Neural cell (in vitro differentiated cells): ENCODE results near the gene INPP5A. TPM values are rescaled to one million over a fixed set of nuclear protein-coding genes. Genes with fewer than 3 reads are reported as not detected.

Experiments
- H2AFZ ChIP-seq: fragments of 200-600, 300-800 bp; sonication (generic), shearing (Covaris generic); 2 replicates; pipeline ENCODE4 v1.6.0; 2014; ENCODE audit warnings: low read depth, mild to moderate bottlenecking, antibody characterized with exemption, low read length, moderate library complexity
- H3F3A ChIP-seq: fragments of 200-600 bp; shearing (Covaris generic); 2 replicates; pipeline ENCODE4 v1.6.1; 2016; ENCODE audit warnings: mild to moderate bottlenecking, moderate library complexity, mixed read lengths, antibody characterized with exemption, low read length; ENCODE audit not compliant: insufficient read depth, poor library complexity, severe bottlenecking
- H3K27ac ChIP-seq: fragments of 200-600, 300-800 bp; sonication (generic), shearing (Covaris generic); 2 replicates; pipeline ENCODE4 v1.5.1; 2014; ENCODE audit warnings: mild to moderate bottlenecking, low read length, moderate library complexity
- H3K27me3 ChIP-seq: fragments of 300-800, 200-600 bp; sonication (generic), shearing (Covaris generic); 2 replicates; pipeline ENCODE4 v1.6.0; 2014; ENCODE audit warnings: mild to moderate bottlenecking, low read depth, low read length, moderate library complexity; ENCODE audit not compliant: insufficient read depth
- H3K36me3 ChIP-seq: fragments of 300-800, 200-600 bp; sonication (generic), shearing (Covaris generic); 2 replicates; pipeline ENCODE4 v1.5.1; 2014; ENCODE audit warnings: mild to moderate bottlenecking, antibody characterized with exemption, low read length, moderate library complexity; ENCODE audit not compliant: insufficient read depth
- H3K4me2 ChIP-seq: fragments of 300-800, 200-600 bp; sonication (generic), shearing (Covaris generic); 2 replicates; pipeline ENCODE4 v1.6.0; 2014; ENCODE audit warnings: mild to moderate bottlenecking, low read length
- H3K4me3 ChIP-seq: fragments of 300-800, 200-600 bp; sonication (generic), shearing (Covaris generic); 2 replicates; pipeline ENCODE4 v1.5.1; 2014; ENCODE audit warnings: mild to moderate bottlenecking, low read length, moderate library complexity
- H3K79me2 ChIP-seq: fragments of 200-600 bp; shearing (Covaris generic); replicated peaks from 2 replicates; pipeline ENCODE4 v1.6.0; 2014; ENCODE audit warnings: mild to moderate bottlenecking, low read length, moderate library complexity; ENCODE audit not compliant: insufficient read depth
- H3K9ac ChIP-seq: fragments of 300-800, 200-600 bp; sonication (generic), shearing (Covaris generic); 2 replicates; pipeline ENCODE4 v1.6.1; 2016; ENCODE audit warnings: mild to moderate bottlenecking, low read length, mixed read lengths
- H3K9me2 ChIP-seq: fragments of 200-600 bp; shearing (Covaris generic); 2 replicates; pipeline ENCODE4 v1.6.1; 2016; ENCODE audit warnings: mild to moderate bottlenecking, low read length, mixed read lengths; ENCODE audit not compliant: insufficient read depth
- H3K9me3 ChIP-seq: fragments of 200-600, 300-800 bp; sonication (generic), shearing (Covaris generic); 2 replicates; pipeline ENCODE4 v1.6.1; 2016; ENCODE audit warnings: mild to moderate bottlenecking, mixed run types, low read length, moderate library complexity, mixed read lengths
- H4K20me1 ChIP-seq: fragments of 200-600 bp; shearing (Covaris generic); 2 replicates; pipeline ENCODE4 v1.6.1; 2016; ENCODE audit warnings: mild to moderate bottlenecking, mixed run types; ENCODE audit not compliant: insufficient read depth
- EP300 ChIP-seq: fragments of 450-650 bp; conservative IDR thresholded peaks from 2 replicates; pipeline ENCODE4 v1.6.1; 2014; ENCODE audit warnings: antibody characterized with exemption, mild to moderate bottlenecking, moderate library complexity; ENCODE audit not compliant: poor library complexity, severe bottlenecking
- EZH2 ChIP-seq: fragments of 200-600, 300-800 bp; shearing (Covaris generic), sonication (generic); IDR thresholded peaks from 2 replicates; pipeline ENCODE4 v1.6.1; 2014; ENCODE audit warnings: antibody characterized with exemption, low read length, borderline replicate concordance, mild to moderate bottlenecking; ENCODE audit not compliant: insufficient read depth, poor library complexity, severe bottlenecking
- MXI1 ChIP-seq: fragments of 450-650 bp; conservative IDR thresholded peaks from 2 replicates; pipeline ENCODE4 v1.6.1; 2014; ENCODE audit warnings: antibody characterized with exemption, mild to moderate bottlenecking; ENCODE audit not compliant: poor library complexity, severe bottlenecking
- POLR2AphosphoS5 ChIP-seq: IDR thresholded peaks from 2 replicates; pipeline ENCODE4 v1.6.1; 2012
- RAD21 ChIP-seq: fragments of 450-650 bp; conservative IDR thresholded peaks from 2 replicates; pipeline ENCODE4 v1.6.1; 2014; ENCODE audit warnings: antibody characterized with exemption, mild to moderate bottlenecking, moderate library complexity
- SMC3 ChIP-seq: fragments of 450-650 bp; conservative IDR thresholded peaks from 2 replicates; pipeline ENCODE4 v1.6.1; 2014; ENCODE audit warnings: antibody characterized with exemption, mild to moderate bottlenecking, moderate library complexity; ENCODE audit not compliant: poor library complexity
- TAF1 ChIP-seq: IDR thresholded peaks from 2 replicates; pipeline ENCODE4 v1.6.1; 2012; ENCODE audit warnings: low read depth
- polyA plus RNA-seq: library from polyadenylated mRNA; depleted of rRNA; stranded (reverse); fragments of >200 nt; gene quantifications from 2 replicates; pipeline ENCODE4 v1.2.3, GENCODE V29; 2014
- TF ChIP-seq, protein P1 (sequence below): fragments of 450-650 bp; IDR thresholded peaks from 2 replicates; pipeline ENCODE4 v1.5.1; 2014; ENCODE audit warnings: antibody characterized with exemption, mild to moderate bottlenecking, moderate library complexity; ENCODE audit not compliant: poor library complexity, severe bottlenecking
- TF ChIP-seq, protein P2 (sequence below): IDR thresholded peaks from 2 replicates; pipeline ENCODE4 v1.6.1; 2012; ENCODE audit warnings: borderline replicate concordance

The INPP5A gene
- polyA plus RNA-seq, 1 donor from 2014 or later: 48.8 TPM

DNA sequence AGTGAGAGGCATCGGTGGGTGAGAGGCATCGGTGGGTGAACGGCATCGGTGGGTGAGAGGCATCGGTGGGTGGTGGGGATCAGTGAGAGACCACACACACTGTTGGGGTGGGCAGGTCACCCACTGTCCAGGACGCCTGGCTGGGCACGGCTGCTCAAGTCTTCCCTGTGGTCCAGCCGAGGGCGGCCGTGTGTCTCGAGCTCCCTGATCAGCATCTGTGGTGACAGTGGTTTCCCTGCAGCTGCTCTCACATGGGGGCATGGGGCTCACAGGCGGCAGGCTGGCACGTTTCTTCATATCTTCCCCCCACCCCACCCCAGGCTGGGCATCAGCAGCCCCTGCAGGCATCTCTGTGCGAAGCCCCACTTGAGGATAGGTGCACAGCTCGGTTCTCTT, 170.2 kb downstream of the INPP5A start (continued):
- TF ChIP-seq EZH2: no peak

DNA sequence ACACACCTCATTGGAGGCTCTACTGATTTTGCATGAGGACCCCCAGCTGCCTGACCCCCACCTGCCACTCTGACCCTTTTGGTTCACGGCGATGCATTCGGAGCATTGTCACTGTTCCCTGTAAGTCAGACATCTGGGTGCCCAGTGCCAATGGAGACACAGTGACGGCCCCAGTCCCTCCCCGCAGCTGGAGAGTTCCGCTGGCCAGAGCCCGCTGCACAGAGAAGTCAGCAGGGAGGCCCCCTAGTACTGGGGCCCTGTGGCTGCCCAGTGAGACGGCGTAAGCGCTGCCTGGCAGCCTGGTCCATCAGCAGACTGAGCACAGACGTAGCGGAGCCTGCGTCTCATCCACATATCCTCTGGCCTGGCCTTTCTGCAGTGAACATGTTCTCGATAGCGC, 170.9 kb downstream of the INPP5A start:
- Histone ChIP-seq H3K79me2 (no peaks in the 10 kb centered on the region), H3K27ac (no peak overlapping the region)
- TF ChIP-seq EP300: no peak
- TF ChIP-seq MXI1: no peak
- TF ChIP-seq, protein P1, sequence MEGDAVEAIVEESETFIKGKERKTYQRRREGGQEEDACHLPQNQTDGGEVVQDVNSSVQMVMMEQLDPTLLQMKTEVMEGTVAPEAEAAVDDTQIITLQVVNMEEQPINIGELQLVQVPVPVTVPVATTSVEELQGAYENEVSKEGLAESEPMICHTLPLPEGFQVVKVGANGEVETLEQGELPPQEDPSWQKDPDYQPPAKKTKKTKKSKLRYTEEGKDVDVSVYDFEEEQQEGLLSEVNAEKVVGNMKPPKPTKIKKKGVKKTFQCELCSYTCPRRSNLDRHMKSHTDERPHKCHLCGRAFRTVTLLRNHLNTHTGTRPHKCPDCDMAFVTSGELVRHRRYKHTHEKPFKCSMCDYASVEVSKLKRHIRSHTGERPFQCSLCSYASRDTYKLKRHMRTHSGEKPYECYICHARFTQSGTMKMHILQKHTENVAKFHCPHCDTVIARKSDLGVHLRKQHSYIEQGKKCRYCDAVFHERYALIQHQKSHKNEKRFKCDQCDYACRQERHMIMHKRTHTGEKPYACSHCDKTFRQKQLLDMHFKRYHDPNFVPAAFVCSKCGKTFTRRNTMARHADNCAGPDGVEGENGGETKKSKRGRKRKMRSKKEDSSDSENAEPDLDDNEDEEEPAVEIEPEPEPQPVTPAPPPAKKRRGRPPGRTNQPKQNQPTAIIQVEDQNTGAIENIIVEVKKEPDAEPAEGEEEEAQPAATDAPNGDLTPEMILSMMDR: no peak
- TF ChIP-seq, protein P2, sequence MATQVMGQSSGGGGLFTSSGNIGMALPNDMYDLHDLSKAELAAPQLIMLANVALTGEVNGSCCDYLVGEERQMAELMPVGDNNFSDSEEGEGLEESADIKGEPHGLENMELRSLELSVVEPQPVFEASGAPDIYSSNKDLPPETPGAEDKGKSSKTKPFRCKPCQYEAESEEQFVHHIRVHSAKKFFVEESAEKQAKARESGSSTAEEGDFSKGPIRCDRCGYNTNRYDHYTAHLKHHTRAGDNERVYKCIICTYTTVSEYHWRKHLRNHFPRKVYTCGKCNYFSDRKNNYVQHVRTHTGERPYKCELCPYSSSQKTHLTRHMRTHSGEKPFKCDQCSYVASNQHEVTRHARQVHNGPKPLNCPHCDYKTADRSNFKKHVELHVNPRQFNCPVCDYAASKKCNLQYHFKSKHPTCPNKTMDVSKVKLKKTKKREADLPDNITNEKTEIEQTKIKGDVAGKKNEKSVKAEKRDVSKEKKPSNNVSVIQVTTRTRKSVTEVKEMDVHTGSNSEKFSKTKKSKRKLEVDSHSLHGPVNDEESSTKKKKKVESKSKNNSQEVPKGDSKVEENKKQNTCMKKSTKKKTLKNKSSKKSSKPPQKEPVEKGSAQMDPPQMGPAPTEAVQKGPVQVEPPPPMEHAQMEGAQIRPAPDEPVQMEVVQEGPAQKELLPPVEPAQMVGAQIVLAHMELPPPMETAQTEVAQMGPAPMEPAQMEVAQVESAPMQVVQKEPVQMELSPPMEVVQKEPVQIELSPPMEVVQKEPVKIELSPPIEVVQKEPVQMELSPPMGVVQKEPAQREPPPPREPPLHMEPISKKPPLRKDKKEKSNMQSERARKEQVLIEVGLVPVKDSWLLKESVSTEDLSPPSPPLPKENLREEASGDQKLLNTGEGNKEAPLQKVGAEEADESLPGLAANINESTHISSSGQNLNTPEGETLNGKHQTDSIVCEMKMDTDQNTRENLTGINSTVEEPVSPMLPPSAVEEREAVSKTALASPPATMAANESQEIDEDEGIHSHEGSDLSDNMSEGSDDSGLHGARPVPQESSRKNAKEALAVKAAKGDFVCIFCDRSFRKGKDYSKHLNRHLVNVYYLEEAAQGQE: no peak
- no peak for TF ChIP-seq EZH2
- no peak for TF ChIP-seq RAD21
- TF ChIP-seq TAF1: no peak
- TF ChIP-seq SMC3: no peak
- TF ChIP-seq POLR2AphosphoS5: no peak

DNA sequence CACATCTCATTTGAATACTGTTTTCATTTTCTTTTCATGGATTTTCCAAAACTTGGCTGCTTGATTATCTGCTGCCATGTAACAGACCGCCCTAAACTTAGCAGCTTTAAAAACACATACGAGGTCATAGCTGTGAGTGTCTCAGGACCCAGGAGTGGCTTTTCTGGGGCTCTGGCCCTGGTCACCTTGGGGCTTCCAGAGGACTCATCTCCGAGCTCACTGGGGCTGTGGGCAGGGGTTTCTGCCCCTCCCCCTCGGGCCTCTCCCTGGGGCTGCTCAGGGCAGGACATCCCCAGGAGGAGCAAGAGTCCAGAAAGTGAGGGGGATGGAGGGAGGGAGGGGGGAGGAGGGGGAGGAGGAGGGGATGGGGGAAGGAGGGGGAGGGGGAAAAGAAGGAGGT, 171.3 kb downstream of the INPP5A start:
- Histone ChIP-seq H3K9ac (no peak overlapping the region), H2AFZ (no peak overlapping the region), H3K4me2 (no peak overlapping the region), H3K27me3 (peaks cover 12% of the 10 kb centered on the region), H3K27ac (no peak overlapping the region), H3K36me3 (no peaks in the 10 kb centered on the region), H3K79me2 (no peaks in the 10 kb centered on the region), H3K4me3 (no peak overlapping the region), H3K9me2 (no peaks in the 10 kb centered on the region), H3F3A (no peaks in the 10 kb centered on the region), H3K9me3 (peaks cover 16% of the 10 kb centered on the region), H4K20me1 (no peaks in the 10 kb centered on the region)
- TF ChIP-seq, protein P1: no peak
- TF ChIP-seq, protein P2: no peak
- TF ChIP-seq EZH2 (no peak), SMC3 (no peak), RAD21 (no peak), EP300 (no peak), MXI1 (no peak), POLR2AphosphoS5 (no peak), TAF1 (no peak)

More for the DNA sequence above, 170.9 kb downstream of the INPP5A start:
- H3K9me2 ChIP-seq: no peaks in the 10 kb centered on the region
- H3K36me3 ChIP-seq: no peaks in the 10 kb centered on the region
- H2AFZ ChIP-seq: no peak overlapping the region
- no peak overlapping the region for H3K4me3 ChIP-seq
- no peaks in the 10 kb centered on the region for H4K20me1 ChIP-seq
- peaks cover 11% of the 10 kb centered on the region for H3K27me3 ChIP-seq
- no peaks in the 10 kb centered on the region for H3F3A ChIP-seq
- H3K9ac ChIP-seq: no peak overlapping the region
- no peak overlapping the region for H3K4me2 ChIP-seq
- H3K9me3 ChIP-seq: peaks cover 16% of the 10 kb centered on the region
